Activated CD4-positive, CD25-positive, alpha-beta regulatory T cell treated with anti-CD3 and anti-CD28 coated beads, Interleukin-2, amount 50 U/mL, for 72 hours (primary cell): ENCODE results near the gene GDPD4.
"Not testable (repeated sequence)": the region's sequence is repeated elsewhere in the genome, so short reads cannot be mapped to it uniquely, and the experiment has no call there.

Experiments
- DNase-seq: peaks from one replicate; pipeline ENCODE4 v3.0.0; 2021

GDPD4 gene, protein sequence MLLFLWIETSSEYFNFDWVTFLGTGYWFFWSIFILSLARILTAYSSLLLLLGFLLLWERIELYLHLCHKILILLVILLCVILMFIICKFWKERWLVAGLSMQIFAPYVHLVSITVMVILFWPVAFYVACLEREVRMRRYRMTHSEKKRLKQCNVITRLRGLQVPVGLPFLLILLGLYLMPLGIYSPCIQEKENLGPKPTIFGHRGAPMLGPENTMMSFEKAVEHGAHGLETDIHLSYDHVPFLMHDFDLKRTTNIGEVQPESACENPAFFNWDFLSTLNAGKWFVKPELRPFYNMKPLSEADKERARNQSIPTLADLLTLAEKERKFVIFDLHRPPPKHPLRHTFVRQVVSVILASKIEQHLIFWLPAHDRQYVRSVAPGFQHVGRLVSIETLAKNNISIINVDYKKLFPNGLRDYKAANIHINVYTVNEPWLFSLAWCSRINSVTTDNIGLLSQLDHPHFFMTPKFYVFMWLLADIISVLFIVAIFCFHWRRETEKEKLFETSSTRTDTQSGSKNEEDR

GRCh38 chr11:77301510-77301909 lies at the start of gene GDPD4:
Gene GDPD4, minus strand, starts transcription at chr11:77301686. Its CDS starts 16,549 bp downstream, at chr11:77285137.
- DNase-seq, result no peak

DNA sequence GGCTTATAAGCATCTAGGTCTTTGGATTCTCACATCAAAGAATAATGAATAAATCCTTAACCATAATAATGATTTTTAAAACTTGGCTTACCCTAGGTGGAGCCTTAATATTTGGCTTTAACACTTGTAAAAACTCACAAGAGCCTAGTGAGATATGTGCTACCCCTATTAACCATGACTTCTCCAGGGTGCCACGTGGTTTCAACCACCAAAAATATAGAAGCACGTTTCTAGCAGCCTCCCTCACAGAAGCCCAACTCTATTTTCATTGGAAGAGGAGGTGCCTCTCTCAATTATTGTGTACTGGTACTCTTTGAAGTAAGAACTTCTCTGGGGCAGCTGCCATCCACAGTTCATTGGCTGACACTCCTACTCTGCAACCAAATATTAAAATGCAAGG lies 46.5 kb upstream of the GDPD4 start:
- DNase-seq, result no peak

DNA sequence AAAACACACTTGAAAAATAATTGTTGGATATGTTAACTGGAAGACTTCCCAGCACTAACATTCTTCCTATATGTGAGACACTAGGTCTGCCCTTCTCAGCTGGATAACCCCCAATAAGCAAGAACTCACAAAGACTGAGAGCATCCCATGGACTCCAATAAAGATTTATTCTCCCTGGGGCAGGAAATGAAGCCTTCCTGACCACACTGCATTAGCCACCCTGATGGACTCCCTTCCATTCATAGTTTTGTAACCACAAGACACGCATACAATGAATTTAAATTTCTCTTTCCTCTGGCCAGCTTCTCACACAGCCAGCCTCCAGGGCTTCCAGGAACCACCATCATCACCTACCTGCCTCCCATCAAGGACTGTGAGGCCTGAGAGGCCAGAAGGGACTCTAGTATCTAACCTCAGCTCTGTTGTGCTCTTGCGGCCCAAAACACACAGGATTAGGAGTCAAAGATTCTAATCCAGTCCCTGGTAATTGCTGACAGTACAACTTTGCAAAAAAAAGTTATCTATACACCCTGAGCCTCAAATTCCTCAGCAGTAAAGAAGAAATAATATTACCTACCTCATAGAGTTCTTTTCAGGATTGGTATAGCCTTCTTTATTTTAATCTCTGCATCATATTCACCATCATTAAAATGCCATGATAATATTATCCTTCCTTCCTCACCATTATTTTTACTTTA lies 45.6 kb upstream of the GDPD4 start:
- no peak for DNase-seq

DNA sequence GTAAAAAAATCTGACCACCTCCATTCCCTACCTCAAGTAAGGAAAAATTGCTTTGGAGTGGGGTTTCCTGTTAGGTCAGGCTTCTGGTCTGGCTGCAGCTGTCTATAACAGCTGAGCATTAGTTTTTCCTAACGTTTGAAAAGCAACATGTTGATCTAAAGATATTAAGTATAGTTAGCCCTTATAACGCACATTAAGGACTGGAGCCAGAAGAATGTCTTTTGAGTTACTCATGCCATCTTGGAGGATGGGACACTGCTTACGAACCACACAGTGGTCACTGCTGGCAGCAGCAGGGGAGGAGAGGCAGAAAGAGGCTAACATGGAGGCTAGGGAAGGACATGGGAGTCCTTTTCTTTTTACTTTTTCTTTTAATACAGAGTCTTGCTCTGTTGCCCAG lies 44.1 kb upstream of the GDPD4 start:
- DNase-seq, result no peak

- DNase-seq, result no peak
These were observed 39.0 kb upstream of the GDPD4 start for GRCh38 chr11:77340501-77340900.

DNA sequence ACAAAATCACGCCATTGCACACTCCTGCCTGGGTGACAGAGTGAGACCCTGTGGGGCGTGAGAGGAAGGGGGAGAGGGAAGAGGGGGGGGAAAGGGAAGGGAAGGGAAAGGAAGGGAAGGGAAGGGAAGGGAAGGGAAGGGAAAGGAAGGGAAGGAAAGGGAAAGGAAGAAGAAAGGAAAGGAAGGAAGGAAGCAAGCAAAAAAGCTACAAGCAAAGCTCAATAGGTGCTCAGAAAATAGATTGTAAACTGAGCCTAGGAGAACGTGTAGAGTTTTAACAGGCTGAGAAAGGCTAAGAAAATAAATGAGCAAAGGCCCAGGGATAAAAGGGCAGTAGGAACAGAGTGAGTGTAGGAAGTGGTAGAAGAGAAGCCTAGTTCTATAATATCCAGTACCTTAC lies 30.8 kb upstream of the GDPD4 start:
- no peak for DNase-seq

- no peak for DNase-seq
These were observed 23.7 kb upstream of the GDPD4 start for GRCh38 chr11:77325159-77325558.

- DNase-seq, result no peak
These were observed 23.0 kb upstream of the GDPD4 start for GRCh38 chr11:77324508-77324907.

- DNase-seq, result no peak
These were observed 21.6 kb upstream of the GDPD4 start for GRCh38 chr11:77322926-77323590.

GRCh38 chr11:77322506-77322905 lies 21.0 kb upstream of the GDPD4 start:
- DNase-seq, result no peak

GRCh38 chr11:77320351-77320750 lies 18.9 kb upstream of the GDPD4 start:
- no peak for DNase-seq

GRCh38 chr11:77318600-77318999 lies 17.1 kb upstream of the GDPD4 start:
- no peak for DNase-seq

GRCh38 chr11:77316733-77317342 lies 15.4 kb upstream of the GDPD4 start:
- no peak for DNase-seq

DNA sequence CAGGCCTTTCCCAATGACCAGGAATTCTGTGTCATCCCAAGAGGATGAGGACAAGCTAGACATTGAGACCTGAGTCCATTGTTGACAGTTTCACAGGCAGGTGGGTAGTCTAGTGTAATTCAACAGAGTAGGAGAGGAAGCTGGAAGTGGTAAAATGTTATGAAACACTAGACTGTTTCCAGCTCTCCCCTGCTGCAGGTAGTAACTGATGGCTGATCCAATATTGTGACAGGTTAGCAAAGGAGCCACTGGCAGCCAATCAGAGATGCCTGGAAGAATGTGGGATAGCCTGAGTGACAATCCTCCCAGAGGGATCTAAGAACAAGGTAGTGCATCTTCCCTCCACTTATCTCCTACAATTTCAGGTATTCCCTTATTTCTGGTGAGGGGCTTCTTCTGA lies 10.6 kb upstream of the GDPD4 start:
- DNase-seq, result no peak

GRCh38 chr11:77311701-77312100 lies 10.2 kb upstream of the GDPD4 start:
- no peak for DNase-seq

DNA sequence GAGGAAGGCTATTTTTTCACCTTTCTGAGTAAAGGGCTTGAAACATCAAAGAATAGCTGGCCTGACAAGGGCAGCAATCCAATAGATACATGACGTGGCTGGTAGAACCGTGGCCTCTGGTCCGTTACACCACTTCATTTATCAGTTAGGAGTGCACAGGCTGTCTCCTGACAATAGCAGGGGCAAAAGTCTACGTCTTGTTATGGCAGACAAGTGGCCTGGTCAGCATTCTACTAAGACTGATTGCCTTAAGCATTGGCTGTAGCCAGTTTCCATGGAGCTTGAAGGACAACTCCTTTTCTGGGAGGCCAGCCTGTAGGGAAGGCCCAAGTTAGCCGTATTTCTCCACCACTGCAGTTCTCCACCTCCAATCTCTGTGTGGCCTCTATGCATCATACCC lies 9.2 kb upstream of the GDPD4 start:
- no peak for DNase-seq

DNA sequence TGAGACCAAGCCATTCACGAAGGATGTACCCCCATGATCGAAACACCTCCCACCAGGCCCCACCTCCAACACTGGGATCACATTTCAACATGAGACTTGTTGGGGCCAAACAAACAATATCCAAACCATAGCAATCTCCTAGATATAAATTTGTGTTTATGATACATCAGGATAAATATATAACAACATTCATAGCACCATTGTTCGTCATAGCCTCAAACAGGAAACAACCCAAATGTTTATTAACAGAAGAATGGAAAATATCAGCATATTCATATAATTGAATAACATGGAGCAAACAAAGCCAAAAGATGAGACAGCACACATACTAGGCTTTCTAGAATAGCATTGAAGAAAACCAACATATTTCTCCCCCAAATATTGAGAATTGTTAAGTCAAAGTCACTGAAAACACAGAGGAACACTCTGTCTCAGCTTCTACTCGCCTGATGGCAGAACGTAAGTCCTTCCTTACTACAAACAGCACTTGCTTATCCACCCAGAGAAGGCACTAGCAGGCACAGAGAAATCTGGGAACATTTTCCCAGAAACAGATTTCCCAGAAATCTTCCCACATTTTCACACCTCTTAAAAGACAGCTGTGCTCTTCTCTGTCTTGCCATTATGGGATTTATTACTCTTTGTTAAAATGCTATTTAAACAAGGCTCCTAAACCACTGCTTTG lies 8.1 kb upstream of the GDPD4 start:
- DNase-seq, result no peak

GRCh38 chr11:77308838-77309237 lies 7.4 kb upstream of the GDPD4 start:
- no peak for DNase-seq

DNA sequence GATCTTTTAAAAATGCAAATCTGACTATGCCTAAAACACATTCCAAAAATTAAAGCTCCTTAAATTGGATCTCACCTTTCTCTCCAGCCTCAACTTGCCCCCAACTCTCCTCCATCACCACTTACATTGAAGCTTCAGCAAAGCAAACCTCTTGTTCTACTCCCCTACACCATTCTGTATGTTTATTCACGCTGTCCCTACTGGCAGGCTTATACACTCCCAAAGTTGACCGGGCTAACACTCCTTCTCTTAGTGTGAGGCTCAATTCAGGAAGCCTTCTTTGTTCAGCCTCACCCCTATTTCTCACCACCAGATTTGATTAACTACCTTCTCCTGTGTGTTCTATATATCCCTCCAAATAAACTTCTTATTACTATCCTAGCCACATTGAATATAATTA lies 1.8 kb upstream of the GDPD4 start:
- no peak for DNase-seq

DNA sequence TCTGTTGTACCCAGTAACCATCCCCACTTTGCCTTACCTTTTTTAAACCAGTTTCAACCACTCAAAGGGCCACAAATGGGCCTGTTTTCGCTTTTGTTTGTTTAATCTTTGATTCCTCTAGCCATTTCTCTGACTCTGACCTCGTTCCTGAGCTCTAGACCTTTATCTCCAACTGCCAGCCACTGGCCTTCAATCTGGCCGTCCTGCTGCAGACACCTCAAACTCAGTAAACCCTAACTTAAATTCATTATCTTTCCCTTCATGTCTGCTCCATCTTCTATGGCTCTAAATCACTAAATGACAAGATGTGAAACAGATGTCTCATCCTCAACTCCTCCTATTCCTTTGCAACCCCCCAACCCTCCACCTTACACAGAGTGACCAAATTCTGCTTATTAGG lies 1.3 kb upstream of the GDPD4 start:
- no peak for DNase-seq

GRCh38 chr11:77300695-77301094 lies 791 bp downstream of the GDPD4 start:
- DNase-seq, result no peak

- DNase-seq, result not testable (repeated sequence)
These were observed 1.5 kb downstream of the GDPD4 start for GRCh38 chr11:77300028-77300427.

DNA sequence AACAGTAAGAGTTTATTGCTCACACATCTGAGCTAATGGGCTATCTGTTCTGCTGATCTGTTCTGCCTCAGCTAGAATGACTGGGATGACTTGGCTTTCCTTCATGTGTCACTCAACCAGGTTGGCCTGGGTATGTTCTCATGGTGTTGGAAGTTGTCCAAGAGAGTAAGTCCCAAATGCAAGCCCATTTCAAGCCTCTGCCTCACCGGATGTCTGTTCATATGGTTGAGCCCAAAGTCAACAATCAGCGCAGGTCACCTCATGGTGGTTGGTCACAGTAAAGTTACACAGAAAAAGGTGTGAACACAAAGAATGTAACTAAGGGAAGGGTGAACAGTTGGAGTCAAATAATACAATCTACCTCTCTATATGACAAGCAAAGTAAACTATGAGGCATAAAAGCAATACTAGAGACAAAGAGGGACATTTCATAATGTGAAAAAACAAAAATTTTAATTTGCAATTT lies 1.9 kb downstream of the GDPD4 start:
- DNase-seq, result no peak
